HepG2 (cell line): ENCODE measurements around the gene KIF3C. TPM values are rescaled to one million over a fixed set of nuclear protein-coding genes. Genes with fewer than 3 reads are reported as not detected.

ENCODE experiments used
- CBX5 ChIP-seq: sonication (generic); formaldehyde crosslinking; IDR thresholded peaks from 2 replicates; pipeline ENCODE4 v1.4.0; 2020; ENCODE audit warnings: missing genetic modification reagents, borderline replicate concordance
- CENPBD1 ChIP-seq: sonication (generic); formaldehyde crosslinking; IDR thresholded peaks from 2 replicates; pipeline ENCODE4 v1.8.0; 2022; ENCODE audit warnings: missing genetic modification reagents, low read depth, mild to moderate bottlenecking, borderline replicate concordance
- NFE2L1 ChIP-seq: sonication (generic); formaldehyde crosslinking; IDR thresholded peaks from 2 replicates; pipeline ENCODE4 v1.4.0; 2020; ENCODE audit warnings: missing genetic modification reagents, mild to moderate bottlenecking, borderline replicate concordance
- RBM22 ChIP-seq: fragments of 200-400 bp; formaldehyde crosslinking; optimal IDR thresholded peaks from 2 replicates; pipeline ENCODE3; 2017; ENCODE audit warnings: mild to moderate bottlenecking, low read length, moderate library complexity
- SMC3 ChIP-seq: IDR thresholded peaks from 2 replicates; pipeline ENCODE4 v1.6.1; 2011; ENCODE audit warnings: low read length, improper control_type of control experiment
- SRSF4 ChIP-seq: fragments of 200-400 bp; formaldehyde crosslinking; IDR thresholded peaks from one replicate; pipeline ENCODE4 v1.6.1; 2018; ENCODE audit warnings: mild to moderate bottlenecking, low read depth, low read length, moderate library complexity; ENCODE audit not compliant: poor library complexity, severe bottlenecking
- ZBTB14 ChIP-seq: sonication (generic); formaldehyde crosslinking; IDR thresholded peaks from 2 replicates; pipeline ENCODE4 v1.4.0; 2020; ENCODE audit warnings: missing genetic modification reagents
- ZNF280D ChIP-seq: sonication (generic); formaldehyde crosslinking; IDR thresholded peaks from 2 replicates; pipeline ENCODE4 v1.5.1; 2020; ENCODE audit warnings: mild to moderate bottlenecking, missing genetic modification reagents
- ZNF503 ChIP-seq: sonication (generic); formaldehyde crosslinking; IDR thresholded peaks from 2 replicates; pipeline ENCODE4 v1.4.0; 2020; ENCODE audit warnings: missing genetic modification reagents
- ZNF557 ChIP-seq: sonication (generic); formaldehyde crosslinking; IDR thresholded peaks from 2 replicates; pipeline ENCODE4 v1.4.0; 2020; ENCODE audit warnings: missing genetic modification reagents
- ZNF713 ChIP-seq: sonication (generic); formaldehyde crosslinking; IDR thresholded peaks from 2 replicates; pipeline ENCODE4 v1.4.0; 2020; ENCODE audit warnings: mild to moderate bottlenecking, missing genetic modification reagents
- ZNF790 ChIP-seq: sonication (generic); formaldehyde crosslinking; IDR thresholded peaks from 2 replicates; pipeline ENCODE4 v1.8.0; 2022; ENCODE audit warnings: missing genetic modification reagents, mild to moderate bottlenecking, borderline replicate concordance
- ZSCAN22 ChIP-seq: sonication (generic); formaldehyde crosslinking; IDR thresholded peaks from 2 replicates; pipeline ENCODE4 v1.4.0; 2020; ENCODE audit warnings: mild to moderate bottlenecking, missing genetic modification reagents
- polyA plus RNA-seq, 8 experiments: library from polyadenylated mRNA; depleted of rRNA in 3 of 8; stranded (reverse) in 7 of 8; unstranded in 1 of 8; fragments of >200 nt; fragmentation: Illumina TruSeq in 4 of 8; extraction: Trizol in 4 of 8; gene quantifications; 2 replicates each; pipeline versions ENCODE4 v1.2.1 to v1.2.3, GENCODE V29; 2011 to 2016; ENCODE audit warnings: low read depth in 4 of 8, missing spikeins in 1 of 8, mixed read lengths in 1 of 8; ENCODE audit not compliant: insufficient read depth in 1 of 8
- total RNA-seq, 5 experiments: library from RNA; depleted of rRNA; stranded (reverse); fragments of >200 nt; fragmentation: Illumina TruSeq; extraction: Trizol; gene quantifications; 2 replicates each; pipeline ENCODE4 v1.2.3, GENCODE V29; 2016; ENCODE audit warnings: low read depth in 1 of 5
- TF ChIP-seq, protein P1 (sequence below): sonication (generic); formaldehyde crosslinking; IDR thresholded peaks from 2 replicates; pipeline ENCODE4 v1.5.1; 2020; ENCODE audit warnings: mild to moderate bottlenecking, missing genetic modification reagents, moderate library complexity
- TF ChIP-seq, protein P2 (sequence below): sonication (generic); formaldehyde crosslinking; IDR thresholded peaks from 2 replicates; pipeline ENCODE4 v1.4.0; 2020; ENCODE audit warnings: missing genetic modification reagents, mild to moderate bottlenecking, borderline replicate concordance

The KIF3C gene
- total and polyA plus RNA-seq, 2 of the 13 experiments (the other 11 are each of a cell fraction or from before 2014, with no cell fraction given) = 3.6 to 4.9 TPM

DNA sequence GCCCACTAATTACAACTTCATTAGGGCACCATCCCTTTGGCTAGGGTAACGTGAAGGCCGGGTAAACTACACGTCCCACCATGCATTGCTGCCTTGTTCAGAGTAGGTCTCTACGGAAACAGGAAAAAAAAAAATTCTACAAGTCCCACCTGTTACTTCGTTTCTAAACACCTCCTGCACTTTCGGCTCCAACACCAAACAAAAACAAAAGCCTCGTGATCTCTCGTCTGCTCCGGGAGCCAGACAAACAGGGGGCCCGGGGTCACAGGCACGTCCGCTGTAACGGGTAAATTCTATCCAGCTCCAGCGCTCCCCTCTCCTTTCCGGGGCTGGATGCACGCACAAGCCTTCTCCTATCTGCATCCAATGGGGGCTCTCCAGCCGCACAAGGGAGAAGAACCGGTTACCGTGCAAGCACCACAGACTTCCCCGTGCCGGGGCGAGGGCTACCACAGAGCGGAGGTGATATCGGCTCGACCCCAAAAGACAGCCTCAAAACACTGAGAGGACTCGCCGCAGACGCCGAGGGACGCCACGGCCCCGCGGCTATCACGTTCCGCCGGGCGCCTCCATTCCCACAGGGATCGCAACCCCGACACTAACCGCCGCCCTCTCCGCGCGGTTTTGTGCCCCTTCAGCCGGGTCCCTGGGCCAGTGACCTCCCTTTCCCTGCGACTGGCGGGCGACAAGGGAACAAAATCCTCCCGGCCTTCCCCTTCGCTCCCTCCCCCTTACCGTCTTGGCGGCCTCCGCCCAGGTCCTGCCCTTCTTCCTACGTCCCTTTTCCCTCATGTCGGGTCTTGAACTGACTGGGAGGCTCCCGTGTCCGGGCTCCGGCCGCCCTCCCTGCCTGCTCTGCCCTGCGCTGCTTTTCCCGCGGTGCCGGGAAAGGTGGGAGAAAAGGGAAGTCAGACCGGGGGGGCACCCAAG is 104.6 kb downstream of the KIF3C start (continued):
- peak; percentile 65 for TF ChIP-seq RBM22
- TF ChIP-seq CBX5 = no peak
- TF ChIP-seq, protein P1, sequence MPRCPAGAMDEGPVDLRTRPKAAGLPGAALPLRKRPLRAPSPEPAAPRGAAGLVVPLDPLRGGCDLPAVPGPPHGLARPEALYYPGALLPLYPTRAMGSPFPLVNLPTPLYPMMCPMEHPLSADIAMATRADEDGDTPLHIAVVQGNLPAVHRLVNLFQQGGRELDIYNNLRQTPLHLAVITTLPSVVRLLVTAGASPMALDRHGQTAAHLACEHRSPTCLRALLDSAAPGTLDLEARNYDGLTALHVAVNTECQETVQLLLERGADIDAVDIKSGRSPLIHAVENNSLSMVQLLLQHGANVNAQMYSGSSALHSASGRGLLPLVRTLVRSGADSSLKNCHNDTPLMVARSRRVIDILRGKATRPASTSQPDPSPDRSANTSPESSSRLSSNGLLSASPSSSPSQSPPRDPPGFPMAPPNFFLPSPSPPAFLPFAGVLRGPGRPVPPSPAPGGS (CRISPR knock-in tag) = 0 out of 2 replicates have a peak, but pooled peaks have one; percentile 71
- TF ChIP-seq ZNF503 (CRISPR knock-in tag) = peak; percentile 67; the same call in 1 of the 2 replicates
- TF ChIP-seq SRSF4 = no peak
- no peak for TF ChIP-seq SMC3
- TF ChIP-seq, protein P2, sequence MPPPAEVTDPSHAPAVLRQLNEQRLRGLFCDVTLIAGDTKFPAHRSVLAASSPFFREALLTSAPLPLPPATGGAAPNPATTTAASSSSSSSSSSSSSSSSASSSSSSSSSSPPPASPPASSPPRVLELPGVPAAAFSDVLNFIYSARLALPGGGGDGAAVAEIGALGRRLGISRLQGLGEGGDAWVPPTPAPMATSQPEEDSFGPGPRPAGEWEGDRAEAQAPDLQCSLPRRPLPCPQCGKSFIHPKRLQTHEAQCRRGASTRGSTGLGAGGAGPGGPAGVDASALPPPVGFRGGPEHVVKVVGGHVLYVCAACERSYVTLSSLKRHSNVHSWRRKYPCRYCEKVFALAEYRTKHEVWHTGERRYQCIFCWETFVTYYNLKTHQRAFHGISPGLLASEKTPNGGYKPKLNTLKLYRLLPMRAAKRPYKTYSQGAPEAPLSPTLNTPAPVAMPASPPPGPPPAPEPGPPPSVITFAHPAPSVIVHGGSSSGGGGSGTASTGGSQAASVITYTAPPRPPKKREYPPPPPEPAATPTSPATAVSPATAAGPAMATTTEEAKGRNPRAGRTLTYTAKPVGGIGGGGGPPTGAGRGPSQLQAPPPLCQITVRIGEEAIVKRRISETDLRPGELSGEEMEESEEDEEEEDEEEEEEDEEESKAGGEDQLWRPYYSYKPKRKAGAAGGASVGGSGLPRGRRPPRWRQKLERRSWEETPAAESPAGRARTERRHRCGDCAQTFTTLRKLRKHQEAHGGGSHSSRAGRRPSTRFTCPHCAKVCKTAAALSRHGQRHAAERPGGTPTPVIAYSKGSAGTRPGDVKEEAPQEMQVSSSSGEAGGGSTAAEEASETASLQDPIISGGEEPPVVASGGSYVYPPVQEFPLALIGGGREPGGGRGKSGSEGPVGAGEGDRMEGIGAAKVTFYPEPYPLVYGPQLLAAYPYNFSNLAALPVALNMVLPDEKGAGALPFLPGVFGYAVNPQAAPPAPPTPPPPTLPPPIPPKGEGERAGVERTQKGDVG (CRISPR knock-in tag) = no peak
- TF ChIP-seq ZBTB14 = peak; percentile 61
- TF ChIP-seq NFE2L1 (CRISPR knock-in tag) = no peak
- 0 out of 2 replicates have a peak, but pooled peaks have one; percentile 76 for TF ChIP-seq ZNF713 (CRISPR knock-in tag)
- no peak; the same call in 1 of the 2 replicates for TF ChIP-seq ZNF790 (CRISPR knock-in tag)
- no peak for TF ChIP-seq ZNF557
- no peak; the same call in 1 of the 2 replicates for TF ChIP-seq ZNF280D
- TF ChIP-seq ZSCAN22 (CRISPR knock-in tag) = no peak
- no peak for TF ChIP-seq CENPBD1
